Muscle of back (tissue), 11 donors: ENCODE data around the gene ATXN1. TPM values are rescaled to one million over a fixed set of nuclear protein-coding genes. Genes with fewer than 3 reads are reported as not detected.

Experiments
- DNase-seq, 3 donors: peaks; one replicate each; pipeline versions ENCODE4 v3.0.0 to v3.0.0-alpha.2; 2013
- polyA plus RNA-seq, 10 donors: library from polyadenylated mRNA; unstranded; fragments of 120-200 nt; gene quantifications; one replicate each; pipeline ENCODE4 v1.2.1, GENCODE V29; 2013; ENCODE audit not compliant: insufficient read length in 10 of 10

Gene ATXN1
- polyA plus RNA-seq, 10 donors = 13.6 to 16.9 (median 15.0) TPM

- no peak for DNase-seq
These were observed 60.4 kb downstream of the ATXN1 start for GRCh38 chr6:16700916-16701234.

GRCh38 chr6:16700202-16700915, 60.9 kb downstream of the ATXN1 start:
- peak in 1 of 3 donors; percentile 62 for DNase-seq

GRCh38 chr6:16698997-16699868, 62.0 kb downstream of the ATXN1 start:
- DNase-seq = no peak

GRCh38 chr6:16698162-16698533, 63.1 kb downstream of the ATXN1 start:
- no peak for DNase-seq

- DNase-seq = no peak
These were observed 63.7 kb downstream of the ATXN1 start for GRCh38 chr6:16697437-16698161.

GRCh38 chr6:16696496-16696895, 64.8 kb downstream of the ATXN1 start:
- DNase-seq = no peak

GRCh38 chr6:16694781-16695578, 66.3 kb downstream of the ATXN1 start:
- no peak for DNase-seq

- no peak for DNase-seq
These were observed 69.9 kb downstream of the ATXN1 start for GRCh38 chr6:16691324-16691723.

GRCh38 chr6:16690608-16691142, 70.6 kb downstream of the ATXN1 start:
- DNase-seq = no peak

- DNase-seq = no peak
These were observed 71.3 kb downstream of the ATXN1 start for GRCh38 chr6:16689788-16690607.

- DNase-seq = peak in 1 of 3 donors; percentile 75
These were observed 72.2 kb downstream of the ATXN1 start for GRCh38 chr6:16688984-16689636.

GRCh38 chr6:16688436-16688835, 72.8 kb downstream of the ATXN1 start:
- no peak for DNase-seq

GRCh38 chr6:16687045-16687444, 74.2 kb downstream of the ATXN1 start:
- DNase-seq = no peak

GRCh38 chr6:16684896-16685554, 76.2 kb downstream of the ATXN1 start:
- DNase-seq = no peak

GRCh38 chr6:16684195-16684689, 77.0 kb downstream of the ATXN1 start:
- DNase-seq = no peak

GRCh38 chr6:16683641-16684194, 77.5 kb downstream of the ATXN1 start:
- no peak for DNase-seq

- peak in 1 of 3 donors; percentile 77 for DNase-seq
These were observed 79.9 kb downstream of the ATXN1 start for GRCh38 chr6:16681260-16681873.

- no peak for DNase-seq
These were observed 82.2 kb downstream of the ATXN1 start for GRCh38 chr6:16679050-16679449.
